Breast epithelium (tissue), 3 donors: ENCODE measurements around the gene MAN1A1.

ENCODE experiments used
- POLR2A ChIP-seq: fragments of 450-650 bp; IDR thresholded peaks from one replicate; pipeline ENCODE4 v1.6.1; 2016; ENCODE audit warnings: antibody characterized with exemption, mild to moderate bottlenecking, moderate library complexity
- POLR2AphosphoS5 ChIP-seq, 3 donors: sonication (generic); formaldehyde crosslinking; IDR thresholded peaks; one replicate each; pipeline ENCODE4 v1.6.1; 2017; ENCODE audit warnings: antibody characterized with exemption in 3 of 3
- TF ChIP-seq, protein P1 (sequence below), 3 donors: fragments of 450-650 bp; IDR thresholded peaks; one replicate each; pipeline ENCODE4 v1.5.1; 2016 to 2017; ENCODE audit warnings: antibody characterized with exemption in 3 of 3, mild to moderate bottlenecking in 3 of 3, moderate library complexity in 3 of 3

DNA sequence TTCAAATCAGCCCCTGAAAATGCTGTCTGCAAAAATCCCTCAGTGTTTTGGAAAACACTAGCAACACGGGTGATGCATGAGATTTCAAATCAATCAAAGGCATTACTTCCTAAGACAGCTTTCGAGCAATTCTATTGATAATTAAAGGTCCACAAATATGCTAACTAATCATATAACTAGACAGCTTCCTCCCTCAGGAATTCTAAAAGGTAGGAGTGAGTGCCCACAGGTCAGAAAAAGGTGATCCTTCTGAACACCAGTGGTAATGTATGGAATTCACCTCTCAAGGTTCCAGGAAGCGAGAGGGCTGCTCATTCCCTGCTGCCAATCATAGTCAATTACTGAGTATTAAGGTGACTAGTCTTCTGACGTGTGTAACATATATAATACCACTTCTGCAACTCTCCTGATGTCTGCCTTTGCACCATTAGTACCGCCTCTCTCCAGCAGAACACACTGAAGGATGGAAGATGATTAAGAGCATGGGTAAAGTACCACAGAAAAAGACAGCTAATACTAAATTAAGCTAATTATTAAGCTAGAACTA is 16.4 kb downstream of the MAN1A1 start:
- TF ChIP-seq, protein P1, sequence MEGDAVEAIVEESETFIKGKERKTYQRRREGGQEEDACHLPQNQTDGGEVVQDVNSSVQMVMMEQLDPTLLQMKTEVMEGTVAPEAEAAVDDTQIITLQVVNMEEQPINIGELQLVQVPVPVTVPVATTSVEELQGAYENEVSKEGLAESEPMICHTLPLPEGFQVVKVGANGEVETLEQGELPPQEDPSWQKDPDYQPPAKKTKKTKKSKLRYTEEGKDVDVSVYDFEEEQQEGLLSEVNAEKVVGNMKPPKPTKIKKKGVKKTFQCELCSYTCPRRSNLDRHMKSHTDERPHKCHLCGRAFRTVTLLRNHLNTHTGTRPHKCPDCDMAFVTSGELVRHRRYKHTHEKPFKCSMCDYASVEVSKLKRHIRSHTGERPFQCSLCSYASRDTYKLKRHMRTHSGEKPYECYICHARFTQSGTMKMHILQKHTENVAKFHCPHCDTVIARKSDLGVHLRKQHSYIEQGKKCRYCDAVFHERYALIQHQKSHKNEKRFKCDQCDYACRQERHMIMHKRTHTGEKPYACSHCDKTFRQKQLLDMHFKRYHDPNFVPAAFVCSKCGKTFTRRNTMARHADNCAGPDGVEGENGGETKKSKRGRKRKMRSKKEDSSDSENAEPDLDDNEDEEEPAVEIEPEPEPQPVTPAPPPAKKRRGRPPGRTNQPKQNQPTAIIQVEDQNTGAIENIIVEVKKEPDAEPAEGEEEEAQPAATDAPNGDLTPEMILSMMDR (IDR thresholded peaks at IDR 0.05): no peak
- no peak for TF ChIP-seq POLR2A
- no peak for TF ChIP-seq POLR2AphosphoS5 (IDR thresholded peaks at IDR 0.05)
